Forelimb muscle (tissue), 1 donor: ENCODE results near the gene IMMP2L. TPM values are rescaled to one million over a fixed set of nuclear protein-coding genes. Genes with fewer than 3 reads are reported as not detected.

Source experiments
- DNase-seq: peaks from one replicate; pipeline ENCODE4 v3.0.0-alpha.2; 2013; ENCODE audit warnings: low read depth
- polyA plus RNA-seq: library from polyadenylated mRNA; unstranded; fragments of 120-200 nt; gene quantifications from one replicate; pipeline ENCODE4 v1.2.1, GENCODE V29; 2013; ENCODE audit not compliant: insufficient read length

IMMP2L gene
- polyA plus RNA-seq, 1 donor = 15.3 TPM

DNA sequence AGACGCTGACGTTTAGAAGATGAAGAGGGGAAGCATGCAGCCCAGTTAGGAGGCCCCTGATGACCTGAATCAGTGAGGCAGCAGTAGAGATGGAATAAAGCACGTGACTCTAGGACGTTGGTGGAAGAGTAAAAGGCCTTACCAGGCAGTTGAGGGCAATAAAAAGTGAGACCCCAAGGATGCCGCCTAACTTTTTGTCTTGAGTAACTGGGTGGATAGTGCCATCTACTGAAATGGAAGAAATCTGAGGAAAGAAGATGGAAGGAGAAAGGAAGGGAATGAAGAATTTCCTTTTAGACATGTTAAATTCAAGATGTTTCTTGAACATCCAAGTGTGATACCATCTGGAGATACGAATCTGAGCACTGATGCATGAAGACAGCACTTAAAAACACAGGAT lies 691.4 kb downstream of the IMMP2L start:
- no peak for DNase-seq

DNA sequence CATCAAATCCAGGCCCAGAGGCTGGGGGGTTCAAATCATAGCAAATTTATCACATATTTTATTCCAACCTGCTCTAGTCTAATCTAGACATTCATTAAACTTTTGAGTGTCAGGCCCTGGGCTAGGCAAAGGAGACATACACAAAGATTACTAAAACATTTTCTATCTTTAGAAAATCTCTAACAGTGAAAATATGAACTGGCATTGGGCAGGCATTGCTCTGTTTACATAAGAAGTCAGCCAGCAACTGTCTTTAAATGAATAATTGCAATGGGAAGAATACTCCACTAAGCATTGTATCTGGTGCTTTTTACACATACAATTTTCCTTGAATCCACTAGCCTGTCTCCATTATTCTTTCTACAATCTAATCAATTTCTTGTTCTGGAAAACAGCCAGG lies 693.8 kb downstream of the IMMP2L start:
- DNase-seq = no peak

DNA sequence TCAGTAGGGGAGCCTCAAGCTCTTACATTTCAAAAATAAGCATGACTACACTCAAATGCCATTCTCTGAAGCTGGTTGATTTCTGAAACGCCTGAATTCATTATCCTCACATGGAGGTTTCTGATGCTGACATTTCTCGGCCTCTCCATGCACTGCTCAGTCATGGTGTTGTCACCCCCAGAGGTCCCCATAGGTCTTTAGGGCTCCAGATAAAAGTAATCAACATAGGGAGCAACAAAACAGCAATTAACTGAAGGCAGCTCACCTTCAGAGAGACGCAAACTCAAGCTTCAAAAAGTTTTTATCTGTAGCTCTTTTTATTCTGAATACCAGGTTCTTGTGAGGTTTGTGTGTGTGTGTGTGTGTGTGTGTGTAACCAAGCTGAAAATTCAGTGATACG lies 694.5 kb downstream of the IMMP2L start:
- DNase-seq = no peak

DNA sequence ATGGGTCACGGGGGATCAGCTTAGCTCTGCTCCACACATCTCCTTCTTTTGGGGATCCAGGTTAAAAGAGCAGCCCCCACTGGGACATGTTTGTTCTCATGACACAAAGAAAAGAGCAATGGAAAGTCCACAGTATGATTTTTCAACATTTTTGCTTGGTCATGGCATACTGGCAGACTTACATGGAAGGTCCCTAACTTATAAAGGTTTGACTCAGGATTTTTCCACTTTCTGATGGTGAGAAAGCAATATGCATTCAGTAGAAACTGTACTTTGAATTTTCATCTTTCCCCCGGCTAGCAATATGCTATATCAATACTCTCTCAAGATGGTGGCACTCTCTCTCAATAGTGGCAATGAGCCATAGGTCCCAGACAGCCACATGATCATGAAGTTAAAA lies 699.0 kb downstream of the IMMP2L start:
- DNase-seq = no peak

GRCh38 chr7:110861163-110861562 lies 701.1 kb downstream of the IMMP2L start:
- DNase-seq = no peak

GRCh38 chr7:110857106-110857505 lies 705.2 kb downstream of the IMMP2L start:
- no peak for DNase-seq

- DNase-seq = no peak
Measured at GRCh38 chr7:110856704-110857103, 705.6 kb downstream of the IMMP2L start.

DNA sequence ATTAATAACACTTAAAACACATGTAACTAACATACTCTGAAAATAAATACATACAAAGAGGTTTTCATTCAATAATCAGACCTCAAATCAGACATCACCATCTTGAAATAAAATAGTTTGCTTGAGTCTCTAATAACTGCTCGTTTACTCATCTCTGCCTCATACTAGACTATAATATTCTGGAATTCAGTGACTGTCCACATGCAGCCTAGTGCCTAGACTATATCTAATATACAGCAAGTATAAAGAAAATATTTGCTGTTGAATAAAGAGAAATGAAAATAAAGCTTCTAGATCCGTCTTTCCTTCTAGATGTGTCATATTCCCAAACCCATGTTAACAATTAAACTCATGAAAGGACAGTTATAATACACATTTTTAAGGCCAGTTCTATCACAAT lies 707.6 kb downstream of the IMMP2L start:
- DNase-seq = no peak

GRCh38 chr7:110854166-110854565 lies 708.1 kb downstream of the IMMP2L start:
- no peak for DNase-seq

- no peak for DNase-seq
Measured at GRCh38 chr7:110853263-110853662, 709.0 kb downstream of the IMMP2L start.

DNA sequence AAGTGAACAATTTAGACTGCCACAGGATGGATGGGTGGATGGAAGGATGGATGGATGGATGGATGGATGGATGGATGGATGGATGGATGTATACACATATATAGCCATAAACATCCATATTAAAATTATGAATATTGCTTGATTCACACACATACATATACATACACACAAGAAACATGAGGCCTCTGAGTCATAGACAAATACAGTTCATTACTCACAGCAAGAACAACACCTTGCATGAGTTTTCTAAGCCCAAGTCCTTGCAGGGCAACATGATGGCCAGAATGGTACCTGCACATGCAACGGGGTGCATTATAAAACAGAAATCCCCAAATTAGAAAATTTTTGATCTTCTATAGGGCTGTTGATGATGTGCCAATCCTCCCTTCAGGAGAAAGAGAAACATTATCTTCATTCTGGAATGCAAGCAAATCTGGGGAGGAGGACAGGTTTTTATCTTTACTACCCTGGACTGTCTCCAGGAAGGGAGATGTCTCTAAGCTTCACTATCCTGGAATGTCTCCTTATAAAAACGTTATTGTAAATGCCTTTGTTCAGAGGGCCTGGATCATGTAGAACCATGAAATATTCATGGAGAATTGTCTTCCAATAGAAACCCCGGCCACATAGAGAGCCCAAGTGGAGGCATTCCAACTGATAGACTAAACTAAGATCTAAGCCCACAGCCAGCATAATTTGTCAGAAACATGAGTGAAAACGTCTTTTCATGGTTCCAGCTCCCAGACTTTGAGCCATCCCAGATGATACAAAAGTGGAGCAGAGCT lies 709.9 kb downstream of the IMMP2L start:
- no peak for DNase-seq

GRCh38 chr7:110850224-110850623 lies 712.1 kb downstream of the IMMP2L start:
- no peak for DNase-seq

- DNase-seq = no peak
Measured at GRCh38 chr7:110842796-110843195, 719.5 kb downstream of the IMMP2L start.

DNA sequence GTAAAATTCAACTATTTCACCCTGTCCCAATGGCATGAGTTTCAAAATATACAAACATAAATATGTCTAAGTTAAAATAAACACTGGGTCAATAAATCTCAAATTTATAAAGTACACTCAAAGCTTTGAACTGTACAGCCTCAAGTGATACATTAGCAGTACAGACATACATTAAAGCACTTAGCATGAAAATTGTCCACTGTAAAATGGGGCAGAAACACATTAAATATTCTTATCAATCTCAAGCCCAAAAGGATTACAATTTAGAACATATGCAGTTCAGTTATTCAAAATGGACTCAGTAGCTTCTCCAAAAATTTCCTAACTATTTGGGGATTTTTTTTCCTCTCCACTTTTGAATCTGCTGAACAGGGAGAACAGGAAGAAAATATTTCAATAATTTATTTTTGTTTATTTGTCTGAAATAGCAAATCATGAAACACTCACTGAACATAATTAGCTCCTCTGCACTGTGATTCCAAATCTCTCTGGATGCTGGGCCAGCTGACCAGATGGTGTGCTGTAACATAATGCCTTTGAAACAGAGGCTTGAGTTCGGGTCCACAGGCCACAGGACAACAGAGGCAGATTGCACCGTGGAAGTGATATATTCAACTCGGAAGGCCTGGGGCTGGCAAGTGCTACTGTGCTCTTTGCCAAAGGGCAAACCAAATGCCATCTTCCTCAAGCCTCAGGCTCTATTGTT lies 720.3 kb downstream of the IMMP2L start:
- DNase-seq = no peak

DNA sequence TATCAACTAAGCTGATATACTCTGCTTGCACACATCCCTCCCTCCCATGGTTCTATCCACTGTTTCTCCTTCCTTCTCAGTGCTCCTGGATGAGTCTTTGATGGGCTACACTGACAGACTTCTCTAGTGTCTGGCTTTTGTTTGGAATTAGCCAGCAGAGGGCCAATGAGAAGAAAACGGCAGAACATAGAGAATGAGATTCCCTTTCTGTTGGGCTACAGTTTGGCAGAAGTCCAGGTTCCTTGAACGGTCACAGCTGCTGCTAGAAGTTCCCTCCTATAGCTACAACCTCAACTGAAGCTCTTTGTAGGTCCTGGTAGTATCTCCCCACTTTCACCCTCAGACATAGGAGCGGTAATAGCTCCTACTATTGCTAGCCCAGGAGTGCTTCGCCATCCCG lies 722.4 kb downstream of the IMMP2L start:
- no peak for DNase-seq

DNA sequence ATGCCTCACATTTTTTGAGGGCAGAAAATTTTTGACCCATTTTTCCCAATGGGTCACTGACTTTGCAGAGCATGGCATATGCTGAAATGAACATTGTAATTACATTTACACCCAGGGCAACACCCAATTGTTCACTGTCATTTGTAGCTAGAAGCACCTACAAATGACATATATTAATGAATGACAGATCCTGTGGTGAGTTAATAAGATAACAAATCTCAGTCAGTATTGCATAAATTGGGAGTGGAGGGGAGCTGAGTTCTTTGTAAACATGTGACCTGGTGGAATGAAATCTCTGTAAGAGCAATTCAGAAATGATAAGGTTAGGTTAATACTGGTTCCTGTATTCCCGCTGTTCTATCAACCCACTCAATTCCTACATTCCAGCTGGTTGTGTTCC lies 726.4 kb downstream of the IMMP2L start:
- DNase-seq = no peak

DNA sequence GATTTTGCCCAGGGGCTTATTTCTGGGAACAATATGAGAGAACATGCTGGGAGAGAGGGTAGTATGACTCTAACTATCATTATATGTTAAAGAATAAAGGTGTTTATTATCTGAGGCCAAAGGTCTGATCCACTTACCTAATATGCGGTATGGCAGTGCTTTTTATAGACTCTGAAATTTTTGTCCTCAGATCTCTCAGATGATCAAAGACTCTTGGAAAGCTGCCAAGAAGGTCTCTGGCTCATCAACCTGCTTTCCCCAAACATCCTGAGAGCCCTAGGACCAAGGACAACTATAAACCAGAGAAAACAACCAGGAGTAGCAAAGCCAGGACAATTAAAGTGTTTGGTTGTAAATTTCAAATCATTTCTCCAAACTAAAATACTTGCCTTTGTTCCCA lies 727.1 kb downstream of the IMMP2L start:
- DNase-seq = no peak

DNA sequence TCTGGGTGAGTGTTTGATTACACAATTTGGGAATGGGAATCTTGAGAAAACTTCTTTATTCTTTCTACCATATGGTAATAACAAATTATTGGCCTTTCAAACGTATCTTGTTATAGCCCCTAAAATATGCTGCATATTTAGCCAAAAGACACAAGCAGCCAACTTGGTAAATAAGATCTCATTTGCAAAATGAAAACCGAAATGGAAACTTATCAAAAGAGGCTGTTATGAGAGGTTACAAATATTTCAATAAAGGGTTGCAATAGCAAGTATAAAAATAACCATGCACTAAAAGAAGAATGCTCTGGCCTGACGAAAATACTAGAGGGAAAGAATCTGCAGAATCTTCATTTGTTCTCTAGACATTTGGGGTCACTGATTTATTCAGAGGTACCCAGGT lies 730.9 kb downstream of the IMMP2L start:
- DNase-seq = no peak

DNA sequence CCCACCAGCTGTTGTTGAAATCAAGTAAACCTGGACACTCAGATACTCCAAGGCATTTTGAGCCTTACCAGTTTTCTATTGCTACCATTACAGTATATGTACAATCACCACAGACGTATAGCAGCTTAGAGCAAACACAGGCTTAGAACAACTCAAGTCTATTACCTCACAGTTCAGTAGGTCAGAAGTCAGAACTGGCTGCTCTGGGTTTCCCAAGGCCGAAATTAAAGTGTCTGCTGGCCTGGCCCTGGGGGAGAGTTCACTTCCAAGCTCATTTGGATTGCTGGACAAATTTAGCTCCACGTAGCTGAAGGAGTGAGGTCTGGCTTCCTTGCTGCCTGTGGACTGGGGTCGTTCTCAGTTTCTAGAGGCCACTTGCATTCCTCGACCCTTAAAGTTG lies 731.5 kb downstream of the IMMP2L start:
- DNase-seq = no peak

DNA sequence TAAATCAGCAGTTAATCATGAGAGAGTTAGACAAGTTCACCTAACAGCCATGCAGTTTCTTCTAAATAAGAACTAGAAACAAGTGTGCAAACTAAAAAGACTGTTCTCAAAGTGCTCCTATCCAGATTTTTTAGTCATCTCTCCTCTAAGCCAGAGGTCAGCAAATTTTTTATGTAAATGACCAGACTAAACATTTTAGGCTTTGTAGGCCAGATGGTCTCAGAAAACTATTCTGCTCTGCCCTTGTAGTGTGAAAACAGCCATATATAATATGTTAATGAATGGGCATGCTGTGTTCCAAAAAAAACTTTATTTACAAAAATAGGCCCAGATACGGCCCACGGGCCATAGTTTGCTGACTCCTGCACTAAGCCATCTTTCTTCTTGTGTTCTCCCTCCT lies 734.4 kb downstream of the IMMP2L start:
- no peak for DNase-seq

DNA sequence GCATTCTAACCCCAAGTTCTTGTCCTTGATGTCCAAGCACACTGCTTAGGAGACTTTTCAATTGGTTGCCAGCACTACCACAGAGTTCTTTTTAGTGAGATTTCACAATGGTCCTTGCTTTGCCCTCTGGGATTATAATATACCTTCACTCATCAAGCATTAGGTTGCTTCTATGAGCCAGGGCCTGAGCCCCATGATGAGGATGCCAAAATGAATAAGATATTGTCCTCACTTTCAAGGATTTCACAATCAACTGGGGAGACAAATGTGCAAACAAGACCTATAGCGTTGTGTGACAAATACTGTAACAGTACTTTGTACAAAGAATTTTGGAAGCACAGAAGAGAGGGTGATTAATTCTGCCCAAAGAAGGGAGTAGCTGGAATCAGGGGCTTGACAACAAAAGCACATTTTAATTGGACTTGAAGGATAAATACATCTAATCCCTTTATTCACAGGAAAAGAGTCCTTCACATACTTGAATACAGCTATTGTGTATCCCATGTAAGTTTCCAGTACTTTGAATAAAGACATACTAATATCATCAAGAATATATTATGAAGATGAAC lies 734.9 kb downstream of the IMMP2L start:
- no peak for DNase-seq

DNA sequence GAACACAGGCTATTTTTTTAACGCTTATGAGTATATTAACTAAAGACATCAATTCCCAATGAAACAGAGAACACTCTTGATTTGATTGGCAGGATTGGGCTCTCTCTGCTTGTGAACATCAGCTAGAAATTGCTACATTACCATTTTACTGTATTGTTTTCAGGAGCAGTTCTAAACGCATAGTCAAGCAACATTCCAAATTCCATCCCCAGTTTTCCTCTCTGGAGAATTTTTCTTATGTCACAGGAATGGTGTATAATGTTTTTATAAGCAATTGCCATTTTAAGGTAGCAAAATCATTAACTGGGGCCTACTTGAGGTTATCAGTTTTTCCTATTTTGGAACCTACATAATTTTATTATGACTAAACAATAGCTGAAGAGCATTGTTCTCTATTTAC lies 748.3 kb downstream of the IMMP2L start:
- DNase-seq = no peak

GRCh38 chr7:110809832-110810231 lies 752.5 kb downstream of the IMMP2L start:
- no peak for DNase-seq
